Esophagus muscularis mucosa (tissue), 4 donors: ENCODE measurements around the gene AKAP13. TPM values are rescaled to one million over a fixed set of nuclear protein-coding genes. Genes with fewer than 3 reads are reported as not detected.
"Not testable (repeated sequence)": the region's sequence is repeated elsewhere in the genome, so short reads cannot be mapped to it uniquely, and the experiment has no call there.

ENCODE experiments used
- DNase-seq: peaks from one replicate; pipeline ENCODE4 v3.0.0-alpha.2; 2017; ENCODE audit errors: extremely low spot score
- H3K27ac ChIP-seq, 4 donors: fragments of 200-600 bp; sonication (generic); replicated peaks in 1 of 4; 1 replicate in 3 of 4; 2 replicates in 1 of 4; pipeline ENCODE4 v1.5.1; 2016 to 2019; ENCODE audit warnings: mild to moderate bottlenecking in 1 of 4
- H3K27me3 ChIP-seq, 4 donors: fragments of 200-600 bp; sonication (generic); one replicate each; pipeline versions ENCODE4 v1.5.1 to v1.6.0; 2016 to 2019
- H3K36me3 ChIP-seq, 4 donors: fragments of 200-600 bp; sonication (generic); one replicate each; pipeline ENCODE4 v1.5.1; 2016 to 2019
- H3K4me1 ChIP-seq, 4 donors: fragments of 200-600 bp; sonication (generic); one replicate each; pipeline ENCODE4 v1.5.1; 2016 to 2019
- H3K4me3 ChIP-seq, 4 donors: fragments of 200-600 bp; sonication (generic); 1 replicate in 2 of 4; 2 replicates in 2 of 4; pipeline ENCODE4 v1.5.1; 2016 to 2019; ENCODE audit warnings: mild to moderate bottlenecking in 4 of 4, moderate library complexity in 1 of 4
- H3K9me3 ChIP-seq, 4 donors: fragments of 200-600 bp; sonication (generic); 1 replicate in 3 of 4; 2 replicates in 1 of 4; pipeline ENCODE4 v1.5.1; 2016 to 2019
- EP300 ChIP-seq: sonication (generic); formaldehyde crosslinking; IDR thresholded peaks from one replicate; pipeline ENCODE4 v1.6.1; 2017; ENCODE audit warnings: antibody characterized with exemption
- POLR2A ChIP-seq: fragments of 450-650 bp; IDR thresholded peaks from one replicate; pipeline ENCODE4 v1.6.1; 2017; ENCODE audit warnings: antibody characterized with exemption, moderate library complexity, mild to moderate bottlenecking, low read depth
- POLR2AphosphoS5 ChIP-seq, 2 donors: sonication (generic); formaldehyde crosslinking; IDR thresholded peaks; one replicate each; pipeline ENCODE4 v1.6.1; 2017; ENCODE audit warnings: antibody characterized with exemption in 2 of 2
- WGBS: methylation state at CpG from one replicate; pipeline ENCODE4 v1.1.5; 2018; 5-methylcytosine and 5-hydroxymethylcytosine counted together
- intact Hi-C: fragments of 100-400 bp; cut with DNase I; formaldehyde crosslinking; loops from one replicate; pipeline ENCODE4 v1.15.1; 2023
- total RNA-seq, 4 donors: library from RNA; depleted of rRNA; stranded (reverse); fragments of >200 nt; gene quantifications; one replicate each; pipeline versions ENCODE4 v1.1.0 to v1.2.1, GENCODE V29; 2016
- TF ChIP-seq, protein P1 (sequence below), 3 experiments: fragments of 200-600 bp in 2 of 3; fragments of 450-650 bp in 1 of 3; sonication (generic) in 2 of 3; IDR thresholded peaks; one replicate each; pipeline ENCODE4 v1.5.1; 2017 to 2019; ENCODE audit warnings: antibody characterized with exemption in 3 of 3, mild to moderate bottlenecking in 2 of 3, moderate library complexity in 1 of 3

AKAP13 gene
- total RNA-seq, 4 donors from 2014 or later, result 232 to 323 (median 284) TPM

DNA sequence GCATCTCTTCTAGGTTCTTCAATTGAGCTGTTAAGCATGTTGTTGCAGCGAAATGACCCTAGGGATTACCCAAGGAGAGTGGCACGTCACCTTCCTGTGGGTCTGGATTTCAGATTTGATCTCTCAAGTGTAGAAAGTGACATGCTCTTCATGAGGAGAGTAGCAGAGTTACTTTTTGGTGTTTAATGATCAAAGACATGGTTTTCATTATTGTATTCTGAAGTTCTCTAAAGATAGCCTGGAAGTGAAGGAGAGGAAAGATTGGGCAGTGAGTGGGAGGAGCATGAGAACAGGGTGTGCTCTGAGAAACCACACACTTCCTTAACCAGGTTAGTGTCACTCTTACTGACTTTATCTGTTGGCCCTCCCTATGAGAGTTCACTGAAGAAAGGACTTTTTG, 153.6 kb downstream of the AKAP13 start:
- TF ChIP-seq POLR2A, result no peak
- peak in 1 of 2 donors; percentile 14 for TF ChIP-seq POLR2AphosphoS5 (IDR thresholded peaks at IDR 0.05)
- H3K36me3 ChIP-seq, result peaks cover 11 to 26% (median 20%) of the 10 kb centered on the region in 4 donors
- 90% methylated on average over 2 of the region's 2 CpGs for WGBS
- intact Hi-C loops, result no loop called here
- no peaks in the 10 kb centered on the region for H3K9me3 ChIP-seq
- peaks cover 44 to 81% (median 64%) of the 10 kb centered on the region in 4 donors for H3K4me1 ChIP-seq
- H3K27me3 ChIP-seq, result no peaks in the 10 kb centered on the region
- DNase-seq, result no peak
- no peak overlapping the region for H3K4me3 ChIP-seq
- peak overlapping the region in 1 of 4 donors; percentile 0 for H3K27ac ChIP-seq

DNA sequence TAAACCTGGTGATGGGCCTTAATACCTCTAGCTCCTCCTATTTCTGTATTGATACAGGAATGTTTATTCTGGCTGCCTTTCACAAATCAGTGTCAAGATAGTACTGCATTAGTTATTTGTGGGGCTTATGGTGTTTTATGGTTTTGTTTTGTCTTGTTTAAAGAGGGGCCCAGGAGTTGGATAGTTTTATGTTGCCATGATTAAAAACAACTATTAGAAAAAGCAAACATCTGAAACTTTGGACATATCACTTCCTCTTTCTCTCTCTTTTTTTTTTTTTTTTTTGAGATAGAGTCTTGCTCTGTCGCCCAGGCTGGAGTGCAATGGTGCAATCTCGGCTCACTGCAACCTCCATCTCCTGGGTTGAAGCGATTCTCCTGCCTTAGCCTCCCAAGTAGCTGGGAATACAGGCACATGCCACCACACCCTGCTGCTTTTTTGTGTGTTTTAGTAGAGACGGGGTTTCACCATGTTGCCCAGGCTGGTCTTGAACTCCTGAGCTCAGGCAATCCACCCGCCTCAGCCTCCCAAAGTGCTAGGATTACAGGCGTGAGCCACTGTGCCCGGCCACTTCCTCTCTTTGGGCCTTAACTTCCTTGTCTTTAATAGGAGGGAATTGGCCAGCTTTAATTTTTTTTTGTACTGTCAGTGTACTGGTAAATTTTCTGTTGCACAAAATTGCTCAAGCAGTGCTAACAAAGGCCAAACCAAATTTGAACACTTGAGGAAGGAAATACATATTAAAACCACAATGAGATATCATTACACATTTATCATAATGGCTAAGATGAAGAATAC, 155.3 kb downstream of the AKAP13 start:
- intact Hi-C loops, result not testable (repeated sequence)

DNA sequence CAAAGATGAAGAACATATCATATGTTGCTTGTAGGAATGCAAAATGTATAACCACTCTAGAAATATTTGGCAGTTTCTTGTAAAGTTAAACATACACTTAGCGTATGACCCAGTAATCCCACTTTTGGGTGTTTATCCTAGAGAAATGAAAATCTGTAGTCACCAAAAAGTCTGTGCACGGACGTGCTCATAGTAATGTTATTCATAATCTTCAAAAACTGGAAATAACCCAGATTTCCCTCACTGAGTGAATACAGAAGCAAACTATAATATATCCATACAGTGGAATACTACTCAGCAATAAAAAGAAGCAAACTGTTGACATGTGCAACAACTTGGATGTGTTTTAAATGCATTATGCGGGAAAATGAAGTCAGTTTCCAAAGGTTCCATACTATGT, 155.9 kb downstream of the AKAP13 start:
- peaks cover 37 to 84% (median 50%) of the 10 kb centered on the region in 4 donors for H3K4me1 ChIP-seq
- DNase-seq, result no peak
- 82% methylated on average over 4 of the region's 4 CpGs for WGBS
- peaks cover 11 to 26% (median 20%) of the 10 kb centered on the region in 4 donors for H3K36me3 ChIP-seq
- intact Hi-C loops, result no loop called here
- H3K9me3 ChIP-seq, result no peaks in the 10 kb centered on the region
- no peak for TF ChIP-seq POLR2A
- TF ChIP-seq EP300, result no peak
- TF ChIP-seq, protein P1, sequence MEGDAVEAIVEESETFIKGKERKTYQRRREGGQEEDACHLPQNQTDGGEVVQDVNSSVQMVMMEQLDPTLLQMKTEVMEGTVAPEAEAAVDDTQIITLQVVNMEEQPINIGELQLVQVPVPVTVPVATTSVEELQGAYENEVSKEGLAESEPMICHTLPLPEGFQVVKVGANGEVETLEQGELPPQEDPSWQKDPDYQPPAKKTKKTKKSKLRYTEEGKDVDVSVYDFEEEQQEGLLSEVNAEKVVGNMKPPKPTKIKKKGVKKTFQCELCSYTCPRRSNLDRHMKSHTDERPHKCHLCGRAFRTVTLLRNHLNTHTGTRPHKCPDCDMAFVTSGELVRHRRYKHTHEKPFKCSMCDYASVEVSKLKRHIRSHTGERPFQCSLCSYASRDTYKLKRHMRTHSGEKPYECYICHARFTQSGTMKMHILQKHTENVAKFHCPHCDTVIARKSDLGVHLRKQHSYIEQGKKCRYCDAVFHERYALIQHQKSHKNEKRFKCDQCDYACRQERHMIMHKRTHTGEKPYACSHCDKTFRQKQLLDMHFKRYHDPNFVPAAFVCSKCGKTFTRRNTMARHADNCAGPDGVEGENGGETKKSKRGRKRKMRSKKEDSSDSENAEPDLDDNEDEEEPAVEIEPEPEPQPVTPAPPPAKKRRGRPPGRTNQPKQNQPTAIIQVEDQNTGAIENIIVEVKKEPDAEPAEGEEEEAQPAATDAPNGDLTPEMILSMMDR (IDR thresholded peaks at IDR 0.05), result no peak
- H3K4me3 ChIP-seq, result no peak overlapping the region
- H3K27me3 ChIP-seq, result no peaks in the 10 kb centered on the region
- H3K27ac ChIP-seq, result no peak overlapping the region

More for the DNA sequence above, 155.3 kb downstream of the AKAP13 start:
- not testable (repeated sequence) for H3K9me3 ChIP-seq, DNase-seq, H3K27me3 ChIP-seq, H3K4me3 ChIP-seq
- WGBS, result 89% methylated on average over 7 of the region's 7 CpGs
- peaks cover 11 to 26% (median 20%) of the 10 kb centered on the region in 4 donors for H3K36me3 ChIP-seq
- peak overlapping the region in 2 of 4 donors; percentile 2 to 22 for H3K27ac ChIP-seq
- peaks cover 43 to 84% (median 49%) of the 10 kb centered on the region in 4 donors for H3K4me1 ChIP-seq

DNA sequence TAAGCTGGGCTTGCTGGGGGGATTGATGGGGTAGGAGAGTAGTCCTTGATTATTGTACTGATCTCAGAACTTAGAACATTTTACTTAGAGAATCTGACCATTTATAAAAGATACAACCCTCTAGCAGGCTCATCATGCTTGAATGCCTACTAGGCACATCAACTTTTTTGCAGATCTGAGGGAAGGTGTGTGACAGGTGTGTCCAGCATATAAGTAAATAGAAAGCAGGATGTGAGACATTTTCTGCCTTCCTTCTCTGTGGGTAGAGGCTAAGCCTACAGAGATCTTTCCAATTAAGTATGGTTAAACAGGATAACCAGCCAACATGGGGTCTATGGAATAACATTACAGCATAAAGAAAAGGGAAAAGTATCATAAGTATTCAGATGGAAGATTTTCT, 159.1 kb downstream of the AKAP13 start:
- intact Hi-C loops, result no loop called here
- DNase-seq, result no peak
- H3K36me3 ChIP-seq, result peaks cover 0 to 14% (median 10%) of the 10 kb centered on the region in 4 donors
- H3K4me3 ChIP-seq, result no peak overlapping the region
- no peak overlapping the region for H3K27ac ChIP-seq
- peaks cover 40 to 89% (median 57%) of the 10 kb centered on the region in 4 donors for H3K4me1 ChIP-seq
- H3K27me3 ChIP-seq, result no peaks in the 10 kb centered on the region
- TF ChIP-seq, protein P1 (IDR thresholded peaks at IDR 0.05), result no peak
- TF ChIP-seq POLR2AphosphoS5 (IDR thresholded peaks at IDR 0.05) (no peak), EP300 (no peak), POLR2A (no peak)
- H3K9me3 ChIP-seq, result no peaks in the 10 kb centered on the region

DNA sequence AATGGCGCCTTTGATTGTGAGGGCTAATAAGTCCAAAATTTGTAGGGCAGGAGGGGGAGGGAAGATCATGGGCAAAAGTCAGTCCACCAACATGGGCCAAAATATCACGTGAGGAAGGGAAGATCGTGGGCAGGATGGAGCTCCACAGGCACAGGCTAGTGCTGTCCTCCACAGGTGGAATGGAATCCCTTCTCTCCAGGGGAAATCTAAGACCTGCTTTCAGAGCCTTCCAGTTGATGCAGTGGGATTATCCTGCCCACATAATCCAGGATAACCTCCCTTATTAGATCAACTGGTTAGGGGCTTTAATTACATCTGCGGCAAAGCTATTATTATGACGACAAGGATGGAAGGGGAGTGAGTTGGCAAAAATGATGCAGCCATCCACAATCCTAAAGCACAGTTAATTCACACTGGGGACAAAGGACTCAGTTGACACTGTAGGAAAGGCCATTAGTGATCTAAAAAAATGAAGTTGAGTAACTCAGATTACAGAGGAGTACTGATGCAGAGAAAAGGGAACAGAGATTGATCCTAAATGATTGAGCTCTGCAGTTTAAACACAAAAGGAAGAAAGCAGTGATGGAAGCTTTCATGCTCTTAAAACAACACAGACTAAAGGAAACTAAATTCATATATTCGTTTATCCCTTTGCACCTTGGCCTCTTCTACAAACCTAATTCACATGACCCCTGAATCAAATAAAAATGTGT, 159.8 kb downstream of the AKAP13 start:
- intact Hi-C loops, result no loop called here
- no peak for TF ChIP-seq POLR2A
- TF ChIP-seq EP300, result no peak
- TF ChIP-seq, protein P1 (IDR thresholded peaks at IDR 0.05), result no peak
- H3K36me3 ChIP-seq, result peaks cover 0 to 7% (median 4%) of the 10 kb centered on the region in 4 donors
- DNase-seq, result no peak
- H3K27ac ChIP-seq, result no peak overlapping the region
- H3K4me1 ChIP-seq, result peaks cover 48 to 93% (median 59%) of the 10 kb centered on the region in 4 donors
- WGBS, result 93% methylated on average over 6 of the region's 6 CpGs
- no peaks in the 10 kb centered on the region for H3K9me3 ChIP-seq
- no peaks in the 10 kb centered on the region for H3K27me3 ChIP-seq
- H3K4me3 ChIP-seq, result no peak overlapping the region
